H9 (cell line): ENCODE results near the gene IQSEC2. TPM values are rescaled to one million over a fixed set of nuclear protein-coding genes. Genes with fewer than 3 reads are reported as not detected.

Experiments used
- DNase-seq: peaks from one replicate; pipeline ENCODE4 v3.0.0-alpha.2; 2017
- H2AFZ ChIP-seq: one replicate; pipeline ENCODE4 v1.6.1; 2013; ENCODE audit warnings: mild to moderate bottlenecking, low read length, control low read depth, moderate library complexity
- H2AK5ac ChIP-seq: 2 replicates; pipeline ENCODE4 v1.6.1; 2013; ENCODE audit warnings: low read length, control low read depth, mixed read lengths; ENCODE audit not compliant: insufficient read length
- H2BK120ac ChIP-seq: one replicate; pipeline ENCODE4 v1.6.1; 2013; ENCODE audit warnings: low read depth, mild to moderate bottlenecking, low read length, control low read depth, inconsistent platforms; ENCODE audit not compliant: poor library complexity, severe bottlenecking
- H2BK12ac ChIP-seq: 2 replicates; pipeline ENCODE4 v1.6.1; 2013; ENCODE audit warnings: low read length, control low read depth, mixed read lengths, low read depth; ENCODE audit not compliant: insufficient read length
- H2BK15ac ChIP-seq: 2 replicates; pipeline ENCODE4 v1.6.1; 2013; ENCODE audit warnings: low read depth, low read length, control low read depth
- H2BK20ac ChIP-seq: one replicate; pipeline ENCODE4 v1.6.1; 2013; ENCODE audit warnings: low read depth, mild to moderate bottlenecking, low read length, control low read depth, inconsistent platforms; ENCODE audit not compliant: poor library complexity, severe bottlenecking
- H2BK5ac ChIP-seq: 2 replicates; pipeline ENCODE4 v1.6.1; 2013; ENCODE audit warnings: low read length, control low read depth, mixed read lengths; ENCODE audit not compliant: insufficient read length
- H3K14ac ChIP-seq: 2 replicates; pipeline ENCODE4 v1.6.1; 2013; ENCODE audit warnings: low read length, control low read depth; ENCODE audit not compliant: insufficient read depth
- H3K18ac ChIP-seq: 2 replicates; pipeline ENCODE4 v1.6.1; 2013; ENCODE audit warnings: low read depth, mild to moderate bottlenecking, mixed read lengths, low read length, control low read depth; ENCODE audit not compliant: insufficient read length
- H3K23ac ChIP-seq: 2 replicates; pipeline ENCODE4 v1.6.1; 2013; ENCODE audit warnings: low read length, control low read depth, mixed read lengths, low read depth; ENCODE audit not compliant: insufficient read length
- H3K23me2 ChIP-seq: 2 replicates; pipeline ENCODE4 v1.6.1; 2013; ENCODE audit warnings: low read depth, mild to moderate bottlenecking, mixed read lengths, low read length, control low read depth; ENCODE audit not compliant: insufficient read length, poor library complexity, severe bottlenecking
- H3K27ac ChIP-seq: 2 replicates; pipeline ENCODE4 v1.5.1; 2013; ENCODE audit warnings: low read length, control low read depth, mixed read lengths, low read depth; ENCODE audit not compliant: insufficient read length
- H3K27me3 ChIP-seq: 2 replicates; pipeline ENCODE4 v1.6.1; 2013; ENCODE audit warnings: low read length, control low read depth, inconsistent platforms; ENCODE audit not compliant: insufficient read depth
- H3K4ac ChIP-seq: 2 replicates; pipeline ENCODE4 v1.6.1; 2013; ENCODE audit warnings: low read depth, mild to moderate bottlenecking, control low read depth, inconsistent platforms, low read length, moderate library complexity
- H3K4me1 ChIP-seq: 2 replicates; pipeline ENCODE4 v1.6.1; 2013; ENCODE audit warnings: low read length, control low read depth, inconsistent platforms; ENCODE audit not compliant: insufficient read depth
- H3K4me2 ChIP-seq: 2 replicates; pipeline ENCODE4 v1.6.1; 2013; ENCODE audit warnings: low read length, control low read depth, mixed read lengths; ENCODE audit not compliant: insufficient read length, insufficient read depth
- H3K56ac ChIP-seq: 2 replicates; pipeline ENCODE4 v1.6.1; 2013; ENCODE audit warnings: low read depth, mild to moderate bottlenecking, mixed read lengths, low read length, control low read depth; ENCODE audit not compliant: insufficient read length
- H3K79me1 ChIP-seq: 2 replicates; pipeline ENCODE4 v1.6.1; 2013; ENCODE audit warnings: low read depth, mild to moderate bottlenecking, moderate library complexity, low read length, control low read depth, inconsistent platforms; ENCODE audit not compliant: insufficient read depth, poor library complexity, severe bottlenecking
- H3K79me2 ChIP-seq: 2 replicates; pipeline ENCODE4 v1.6.1; 2013; ENCODE audit warnings: low read length, control low read depth, inconsistent platforms; ENCODE audit not compliant: insufficient read depth
- H3K9ac ChIP-seq: 2 replicates; pipeline ENCODE4 v1.6.1; 2013; ENCODE audit warnings: low read length, control low read depth, mixed read lengths; ENCODE audit not compliant: insufficient read length; ENCODE audit errors: extremely low read depth
- H3K9me3 ChIP-seq: one replicate; pipeline ENCODE4 v1.6.1; 2013; ENCODE audit warnings: low read depth, low read length, inconsistent platforms; ENCODE audit not compliant: control insufficient read depth
- H3T11ph ChIP-seq: one replicate; pipeline ENCODE4 v1.6.1; 2013; ENCODE audit warnings: mild to moderate bottlenecking, low read length, control low read depth, inconsistent platforms
- H4K20me1 ChIP-seq: one replicate; pipeline ENCODE4 v1.6.1; 2013; ENCODE audit not compliant: control insufficient read depth, insufficient read length, insufficient read depth
- H4K5ac ChIP-seq: 2 replicates; pipeline ENCODE4 v1.6.1; 2013; ENCODE audit warnings: low read depth, mild to moderate bottlenecking, mixed read lengths, low read length, control low read depth; ENCODE audit not compliant: insufficient read length
- H4K8ac ChIP-seq: replicated peaks from 2 replicates; pipeline ENCODE4 v1.6.1; 2013; ENCODE audit warnings: low read length, control low read depth, mixed read lengths, low read depth; ENCODE audit not compliant: insufficient read length
- H4K91ac ChIP-seq: 2 replicates; pipeline ENCODE4 v1.6.1; 2013; ENCODE audit warnings: low read depth, mild to moderate bottlenecking, moderate library complexity, mixed read lengths, low read length, control low read depth; ENCODE audit not compliant: insufficient read length
- H3K27ac Mint-ChIP-seq, 3 experiments: 2 replicates in 2 of 3; 3 replicates in 1 of 3; pipeline ENCODE4 v1.8.0; 2020 to 2021; ENCODE audit warnings: mixed read lengths in 3 of 3, mild to moderate bottlenecking in 1 of 3, moderate library complexity in 1 of 3
- H3K27me3 Mint-ChIP-seq: 2 replicates; pipeline ENCODE4 v1.8.0; 2021; ENCODE audit warnings: low read depth, mild to moderate bottlenecking, moderate library complexity, mixed read lengths
- H3K36me3 Mint-ChIP-seq, 3 experiments: 2 replicates in 2 of 3; 3 replicates in 1 of 3; pipeline ENCODE4 v1.8.0; 2020 to 2021; ENCODE audit warnings: low read depth in 3 of 3, mixed read lengths in 3 of 3; ENCODE audit not compliant: insufficient read depth in 1 of 3
- H3K4me1 Mint-ChIP-seq, 2 experiments: 2 replicates each; pipeline ENCODE4 v1.8.0; 2020; ENCODE audit warnings: mixed read lengths in 2 of 2
- H3K4me3 Mint-ChIP-seq, 2 experiments: 2 replicates in 1 of 2; 3 replicates in 1 of 2; pipeline ENCODE4 v1.8.0; 2020 to 2021; ENCODE audit warnings: mild to moderate bottlenecking in 2 of 2, mixed read lengths in 2 of 2, moderate library complexity in 1 of 2
- H3K9me3 Mint-ChIP-seq, 2 experiments: 2 replicates in 1 of 2; 3 replicates in 1 of 2; pipeline ENCODE4 v1.8.0; 2020; ENCODE audit warnings: mild to moderate bottlenecking in 2 of 2, mixed read lengths in 2 of 2, moderate library complexity in 1 of 2
- CTCF ChIP-seq: fragments of 200-600 bp; sonication (generic); conservative IDR thresholded peaks from 3 replicates; pipeline ENCODE4 v1.8.0; 2021; ENCODE audit warnings: antibody characterized with exemption, mild to moderate bottlenecking
- WGBS: extraction: QIAGEN DNeasy Blood & Tissue Kit; methylation state at CpG from one replicate; pipeline ENCODE4 v1.1.7; 2013; ENCODE audit warnings: missing lambda C conversion rate, low lambda C conversion rate, mixed read lengths; ENCODE audit not compliant: insufficient read length; ENCODE audit errors: extremely low coverage; 5-methylcytosine and 5-hydroxymethylcytosine counted together
- total RNA-seq: library from RNA; stranded (reverse); gene quantifications from 2 replicates; pipeline ENCODE4 v1.2.1, GENCODE V29; 2021

The IQSEC2 gene
- total RNA-seq, 1 experiment from 2014 or later, result 7.0 TPM

GRCh38 chrX:53233536-53233935, 47.8 kb downstream of the IQSEC2 start:
- H3K79me2 ChIP-seq, result no peaks in the 10 kb centered on the region
- no peaks in the 10 kb centered on the region for H4K20me1 ChIP-seq
- no peak overlapping the region for H2AK5ac ChIP-seq
- no peaks in the 10 kb centered on the region for H3K27me3 ChIP-seq
- H3K4me1 Mint-ChIP-seq, result peaks cover 0 to 5% of the 10 kb centered on the region in 2 experiments; a peak in 1 of 4 replicates
- no peak overlapping the region for H2BK20ac ChIP-seq
- peaks cover 55 to 72% of the 10 kb centered on the region in 2 experiments for H3K9me3 Mint-ChIP-seq
- no peak overlapping the region for H3K9ac ChIP-seq
- no peak overlapping the region for H3T11ph ChIP-seq
- H3K79me1 ChIP-seq, result no peaks in the 10 kb centered on the region
- no peak overlapping the region; a peak in 1 of 5 replicates for H3K4me3 Mint-ChIP-seq
- H2BK12ac ChIP-seq, result no peak overlapping the region
- H3K9me3 ChIP-seq, result peaks cover 32% of the 10 kb centered on the region
- no peaks in the 10 kb centered on the region for H3K4me1 ChIP-seq
- H2BK15ac ChIP-seq, result no peak overlapping the region
- H3K23me2 ChIP-seq, result no peaks in the 10 kb centered on the region
- no peak overlapping the region for H4K5ac ChIP-seq
- H3K14ac ChIP-seq, result no peak overlapping the region
- H2BK120ac ChIP-seq, result no peak overlapping the region
- H3K36me3 Mint-ChIP-seq, result peaks cover 4 to 31% (median 9%) of the 10 kb centered on the region in 3 experiments
- H3K18ac ChIP-seq, result no peak overlapping the region
- no peaks in the 10 kb centered on the region; the same call in 1 of the 2 replicates for H3K27me3 Mint-ChIP-seq
- no peak overlapping the region for H3K23ac ChIP-seq
- H4K91ac ChIP-seq, result no peak overlapping the region
- no peak overlapping the region for H3K27ac ChIP-seq
- H3K56ac ChIP-seq, result no peak overlapping the region
- no peak overlapping the region for H4K8ac ChIP-seq
- DNase-seq, result no peak
- H3K4me2 ChIP-seq, result no peak overlapping the region
- H2AFZ ChIP-seq, result no peak overlapping the region
- H2BK5ac ChIP-seq, result no peak overlapping the region
- WGBS, result no CpG with 5 or more reads among the region's 9 CpGs
- no peak overlapping the region for H3K27ac Mint-ChIP-seq
- no peak for TF ChIP-seq CTCF
- no peak overlapping the region for H3K4ac ChIP-seq
